Right lobe of liver (tissue), 6 donors: ENCODE results near the gene ATXN1. TPM values are rescaled to one million over a fixed set of nuclear protein-coding genes. Genes with fewer than 3 reads are reported as not detected.

Source experiments
- ATAC-seq, 4 donors: fragments of 200-7000 bp; cut with Tn5 transposase; one replicate each; pipeline ENCODE4 v1.9.1; 2020; ENCODE audit warnings: mild to moderate bottlenecking in 4 of 4, moderate library complexity in 4 of 4
- DNase-seq, 3 donors: peaks; one replicate each; pipeline ENCODE4 v3.0.0-alpha.2; 2020
- H3K27ac ChIP-seq, 3 donors: fragments of 200-600 bp; one replicate each; pipeline ENCODE4 v1.8.0; 2022
- H3K27me3 ChIP-seq, 2 donors: fragments of 200-600 bp; one replicate each; pipeline ENCODE4 v1.8.0; 2022
- H3K36me3 ChIP-seq, 4 donors: fragments of 200-600 bp; sonication (generic) in 1 of 4; one replicate each; pipeline versions ENCODE4 v1.5.1 to v1.8.0; 2017 to 2022; ENCODE audit warnings: control low read depth in 1 of 4
- H3K4me1 ChIP-seq, 4 donors: fragments of 200-600 bp; sonication (generic) in 1 of 4; one replicate each; pipeline versions ENCODE4 v1.5.1 to v1.8.0; 2017 to 2022; ENCODE audit warnings: control low read depth in 1 of 4
- H3K4me3 ChIP-seq, 3 donors: fragments of 200-600 bp; one replicate each; pipeline ENCODE4 v1.8.0; 2022
- H3K9me3 ChIP-seq, 4 donors: fragments of 200-600 bp; sonication (generic) in 1 of 4; one replicate each; pipeline versions ENCODE4 v1.5.1 to v1.8.0; 2017 to 2022; ENCODE audit warnings: control low read depth in 1 of 4
- POLR2A ChIP-seq: fragments of 450-650 bp; IDR thresholded peaks from one replicate; pipeline ENCODE4 v1.6.1; 2017; ENCODE audit warnings: antibody characterized with exemption, mild to moderate bottlenecking
- WGBS: methylation state at CpG from one replicate; pipeline ENCODE4 v1.1.6; 2018; ENCODE audit warnings: low coverage, low lambda C conversion rate; ENCODE audit not compliant: insufficient coverage; ENCODE audit errors: missing lambda C conversion rate; 5-methylcytosine and 5-hydroxymethylcytosine counted together
- intact Hi-C, 2 donors: fragments of 100-400 bp; cut with DNase I; formaldehyde crosslinking; loops; one replicate each; pipeline versions ENCODE4 v1.11.2 to v1.14.1; 2022
- total RNA-seq, 6 experiments: library from RNA; depleted of rRNA in 2 of 6; stranded (reverse); fragments of >200 nt in 2 of 6; fragmentation: NEBNext Ultra II Directional in 3 of 6; extraction: Animal tissue kit (Norgen Biotek cat#: 25700) in 3 of 6; gene quantifications; one replicate each; pipeline versions ENCODE4 v1.1.0 to v1.2.4, GENCODE V29; 2016 to 2023
- TF ChIP-seq, protein P1 (sequence below), 4 donors: fragments of 200-600 bp in 3 of 4; fragments of 450-650 bp in 1 of 4; IDR thresholded peaks; one replicate each; pipeline versions ENCODE4 v1.5.1 to v1.8.0; 2016 to 2022; ENCODE audit warnings: antibody characterized with exemption in 4 of 4, mild to moderate bottlenecking in 2 of 4
- donor health status: DM: no; HTN: yes; CAD: no.
- donor health status: DM: no; HTN: no; CAD: no.
- donor health status: DM: no; HTN: no; CAD: no.
- donor health status: DM: no; HTN: yes; CAD: no.
- donor health status: DM: no; HTN: yes; CAD: no.

The ATXN1 gene
- total RNA-seq, 6 experiments from 2014 or later, result 23.2 to 28.7 (median 25.0) TPM

DNA sequence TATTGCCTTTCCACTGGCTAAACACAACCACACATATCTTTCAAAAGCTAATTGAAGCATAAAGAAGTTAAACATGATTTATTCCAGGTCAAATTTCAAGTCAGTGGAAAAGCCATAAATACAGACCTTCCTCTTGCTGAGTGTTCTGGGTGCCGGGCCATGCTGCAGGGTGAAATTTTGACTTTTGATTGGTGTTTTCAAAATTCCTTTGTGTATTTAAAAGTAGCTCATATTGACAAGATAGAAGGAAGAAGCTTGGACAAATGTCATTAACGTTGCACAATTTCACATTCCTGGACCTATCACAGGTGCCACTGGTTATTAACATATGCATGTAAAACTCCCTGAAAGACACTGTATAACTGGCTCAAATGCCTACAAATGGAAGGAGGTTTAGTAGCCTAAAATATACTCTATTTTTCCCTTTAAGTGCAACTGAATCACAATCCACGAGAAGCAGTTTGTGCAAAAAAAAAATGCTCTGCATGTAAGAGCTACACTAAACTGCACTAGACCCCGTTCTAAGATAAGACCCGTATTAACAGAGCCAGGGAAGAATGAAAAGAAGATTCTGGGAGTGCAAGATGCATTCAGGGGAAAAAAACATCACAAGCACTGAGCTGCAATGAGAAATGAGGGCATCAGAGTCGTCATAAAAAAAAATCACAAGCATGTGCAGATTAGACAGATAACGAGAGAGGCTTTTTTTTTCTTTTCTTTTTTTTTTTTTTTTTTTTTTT lies 30.4 kb downstream of the ATXN1 start:
- peaks cover 0 to 25% (median 5%) of the 10 kb centered on the region in 4 donors for H3K4me1 ChIP-seq
- H3K9me3 ChIP-seq, result no peaks in the 10 kb centered on the region
- H3K27ac ChIP-seq, result no peak overlapping the region
- TF ChIP-seq, protein P1, sequence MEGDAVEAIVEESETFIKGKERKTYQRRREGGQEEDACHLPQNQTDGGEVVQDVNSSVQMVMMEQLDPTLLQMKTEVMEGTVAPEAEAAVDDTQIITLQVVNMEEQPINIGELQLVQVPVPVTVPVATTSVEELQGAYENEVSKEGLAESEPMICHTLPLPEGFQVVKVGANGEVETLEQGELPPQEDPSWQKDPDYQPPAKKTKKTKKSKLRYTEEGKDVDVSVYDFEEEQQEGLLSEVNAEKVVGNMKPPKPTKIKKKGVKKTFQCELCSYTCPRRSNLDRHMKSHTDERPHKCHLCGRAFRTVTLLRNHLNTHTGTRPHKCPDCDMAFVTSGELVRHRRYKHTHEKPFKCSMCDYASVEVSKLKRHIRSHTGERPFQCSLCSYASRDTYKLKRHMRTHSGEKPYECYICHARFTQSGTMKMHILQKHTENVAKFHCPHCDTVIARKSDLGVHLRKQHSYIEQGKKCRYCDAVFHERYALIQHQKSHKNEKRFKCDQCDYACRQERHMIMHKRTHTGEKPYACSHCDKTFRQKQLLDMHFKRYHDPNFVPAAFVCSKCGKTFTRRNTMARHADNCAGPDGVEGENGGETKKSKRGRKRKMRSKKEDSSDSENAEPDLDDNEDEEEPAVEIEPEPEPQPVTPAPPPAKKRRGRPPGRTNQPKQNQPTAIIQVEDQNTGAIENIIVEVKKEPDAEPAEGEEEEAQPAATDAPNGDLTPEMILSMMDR (IDR thresholded peaks at IDR 0.05), result no peak
- no peak for TF ChIP-seq POLR2A
- intact Hi-C loops, result no loop called here
- H3K27me3 ChIP-seq, result no peaks in the 10 kb centered on the region
- H3K4me3 ChIP-seq, result no peak overlapping the region
- peak; percentile 36 to 54 (median 46) for ATAC-seq
- DNase-seq, result no peak
- WGBS, result 14% methylated on average over 7 of the region's 7 CpGs
- no peaks in the 10 kb centered on the region for H3K36me3 ChIP-seq

DNA sequence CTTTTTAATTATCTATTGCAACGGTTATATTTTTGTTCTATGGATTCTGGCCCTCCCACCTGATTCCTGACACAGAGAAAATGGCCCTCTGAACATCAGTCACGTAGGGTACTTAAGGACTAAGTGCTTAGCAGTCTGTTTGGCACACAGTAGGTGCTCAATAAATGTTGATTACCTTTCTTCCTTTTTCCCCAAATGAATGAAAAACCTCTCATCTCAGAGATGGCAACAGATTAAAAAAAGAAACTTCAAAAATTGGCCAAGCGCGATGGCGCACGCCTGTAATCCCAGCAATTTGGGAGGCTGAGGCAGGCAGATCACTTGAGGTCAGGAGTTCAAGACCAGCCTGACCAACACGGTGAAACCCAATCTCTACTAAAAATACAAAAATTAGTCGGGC lies 31.5 kb downstream of the ATXN1 start:
- TF ChIP-seq, protein P1 (IDR thresholded peaks at IDR 0.05), result no peak
- no peak for TF ChIP-seq POLR2A
- H3K4me3 ChIP-seq, result no peak overlapping the region
- ATAC-seq (no peak), DNase-seq (no peak)
- H3K4me1 ChIP-seq, result peaks cover 0 to 30% (median 7%) of the 10 kb centered on the region in 4 donors
- 85% methylated on average over 8 of the region's 8 CpGs for WGBS
- H3K27me3 ChIP-seq, result no peaks in the 10 kb centered on the region
- H3K36me3 ChIP-seq, result no peaks in the 10 kb centered on the region
- no peaks in the 10 kb centered on the region for H3K9me3 ChIP-seq
- H3K27ac ChIP-seq, result no peak overlapping the region
- intact Hi-C loops, result no loop called here

DNA sequence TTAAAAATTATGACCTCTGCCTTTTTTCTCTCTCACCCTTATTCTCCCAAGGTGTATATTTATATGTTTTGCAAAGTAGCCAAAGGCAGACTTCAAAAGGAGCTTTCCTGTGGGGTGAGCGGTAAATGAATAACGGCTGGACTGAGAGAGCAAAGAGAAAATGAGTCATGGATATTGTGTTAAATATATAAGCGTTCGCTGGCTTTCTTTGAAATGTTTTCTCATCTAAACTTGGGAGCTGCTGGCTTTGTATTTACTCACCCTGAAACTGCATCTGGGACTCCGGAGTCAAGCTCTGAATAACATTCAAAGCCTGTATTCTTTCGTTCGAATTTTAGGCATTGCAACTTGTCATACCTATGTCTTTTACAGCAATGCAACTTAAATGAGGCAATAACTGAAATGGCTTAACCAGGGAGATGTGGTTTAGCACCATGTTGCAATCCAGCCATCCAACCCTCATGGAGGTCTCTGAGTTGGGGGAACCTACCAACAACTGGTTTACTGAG lies 32.0 kb downstream of the ATXN1 start:
- Histone ChIP-seq H3K27ac (no peak overlapping the region), H3K4me1 (peaks cover 0 to 30% (median 7%) of the 10 kb centered on the region in 4 donors), H3K27me3 (no peaks in the 10 kb centered on the region), H3K36me3 (no peaks in the 10 kb centered on the region), H3K9me3 (no peaks in the 10 kb centered on the region), H3K4me3 (no peak overlapping the region)
- ATAC-seq, result peak in 1 of 4 donors; percentile 7
- 55% methylated on average over 7 of the region's 7 CpGs for WGBS
- no peak for DNase-seq
- TF ChIP-seq, protein P1 (IDR thresholded peaks at IDR 0.05), result no peak
- intact Hi-C loops, result no loop called here

DNA sequence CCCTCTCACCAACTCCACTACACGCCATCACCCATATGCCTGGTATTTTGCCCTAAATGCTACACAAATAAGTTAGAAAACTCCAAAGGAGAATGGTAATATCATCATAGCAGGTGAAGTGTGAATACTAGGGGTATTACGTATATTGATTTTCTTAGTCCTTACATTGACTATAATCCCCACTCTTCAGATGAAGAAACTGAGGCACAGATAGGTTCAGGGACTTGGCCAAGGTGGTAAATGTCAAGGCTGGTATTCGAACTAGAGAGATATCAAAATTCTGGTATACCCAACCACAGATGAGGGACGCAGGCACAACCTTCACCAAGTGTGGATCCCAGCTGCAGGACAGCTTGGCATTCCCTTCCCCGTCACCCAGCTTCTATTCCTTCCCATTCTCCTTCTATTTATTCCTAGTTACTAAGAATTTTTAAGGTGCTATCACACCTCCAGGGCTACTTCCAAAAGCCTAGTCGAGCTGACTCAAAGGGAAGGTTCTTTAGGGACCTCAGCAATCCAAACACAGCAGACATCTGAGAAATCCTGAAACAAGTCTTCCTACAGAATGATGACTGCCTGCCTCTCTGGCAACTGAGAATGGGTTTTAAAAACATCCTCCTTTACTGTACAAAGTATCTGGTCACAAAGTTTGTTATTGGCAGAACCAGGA lies 32.6 kb downstream of the ATXN1 start:
- no peak for TF ChIP-seq POLR2A
- TF ChIP-seq, protein P1 (IDR thresholded peaks at IDR 0.05), result no peak
- DNase-seq (no peak), ATAC-seq (no peak)
- Histone ChIP-seq H3K27me3 (no peaks in the 10 kb centered on the region), H3K36me3 (no peaks in the 10 kb centered on the region), H3K4me1 (peaks cover 0 to 31% (median 7%) of the 10 kb centered on the region in 4 donors), H3K9me3 (no peaks in the 10 kb centered on the region), H3K27ac (no peak overlapping the region), H3K4me3 (no peak overlapping the region)
- intact Hi-C loops, result no loop called here
- WGBS, result 92% methylated on average over 5 of the region's 6 CpGs
